Epithelial cell of esophagus (primary cell): ENCODE data around the gene C1R.

Source experiments
- DNase-seq: peaks from one replicate; pipeline ENCODE4 v3.0.0; 2010; ENCODE audit warnings: low read depth
- H3K4me3 ChIP-seq: 2 replicates; pipeline ENCODE4 v1.5.1; 2011; ENCODE audit warnings: mild to moderate bottlenecking, low read length, control low read depth
- CTCF ChIP-seq: IDR thresholded peaks from 2 replicates; pipeline ENCODE4 v1.5.1; 2011; ENCODE audit warnings: low read depth, mild to moderate bottlenecking, low read length, control low read depth, inconsistent platforms; ENCODE audit not compliant: insufficient read depth; ENCODE audit errors: missing control alignments

Gene C1R

GRCh38 chr12:7064516-7064915 lies 27.7 kb downstream of the C1R start:
- H3K4me3 ChIP-seq = no peak overlapping the region
- DNase-seq = no peak
- no peak for TF ChIP-seq CTCF

- TF ChIP-seq CTCF = no peak
- H3K4me3 ChIP-seq = no peak overlapping the region
- no peak for DNase-seq
Measured at GRCh38 chr12:7061596-7061995, 30.6 kb downstream of the C1R start.

- no peak for DNase-seq
- TF ChIP-seq CTCF = no peak
- no peak overlapping the region for H3K4me3 ChIP-seq
Measured at GRCh38 chr12:7061138-7061537, 31.1 kb downstream of the C1R start.

- DNase-seq = peak; percentile 92
- peak; percentile 79 for TF ChIP-seq CTCF
- no peak within 1 kb of the TSS for H3K4me3 ChIP-seq
Measured at GRCh38 chr12:7060353-7060954, 31.8 kb downstream of the C1R start, which contains the start of gene C1S. TSS of gene C1S (plus strand) at chr12:7060718. CDS start at chr12:7061913, 1,195 bp downstream.

GRCh38 chr12:7059780-7060179 lies 32.5 kb downstream of the C1R start:
- no peak overlapping the region for H3K4me3 ChIP-seq
- TF ChIP-seq CTCF = no peak
- DNase-seq = no peak

GRCh38 chr12:7058850-7059395 lies 33.3 kb downstream of the C1R start:
- TF ChIP-seq CTCF = no peak
- no peak overlapping the region for H3K4me3 ChIP-seq
- DNase-seq = no peak
